GM23338 (cell line): ENCODE data around the gene MAP3K5. TPM values are rescaled to one million over a fixed set of nuclear protein-coding genes. Genes with fewer than 3 reads are reported as not detected.

ENCODE experiments used
- ATAC-seq: fragments of 200-7000 bp; cut with Tn5 transposase; 3 replicates; pipeline ENCODE4 v1.9.1; 2020
- DNase-seq: peaks from one replicate; pipeline ENCODE4 v3.0.0-alpha.2; 2015; ENCODE audit warnings: low spot score
- H2AFZ ChIP-seq: fragments of 200-600 bp; sonication (generic); 2 replicates; pipeline ENCODE4 v1.8.0; 2016; ENCODE audit warnings: antibody characterized with exemption, mild to moderate bottlenecking, moderate library complexity
- H3F3A ChIP-seq: fragments of 200-600 bp; sonication (generic); replicated peaks from 2 replicates; pipeline ENCODE4 v1.8.0; 2017; ENCODE audit warnings: antibody characterized with exemption, mixed run types, low read depth
- H3K27ac ChIP-seq: fragments of 200-600 bp; sonication (generic); 2 replicates; pipeline ENCODE4 v1.6.1; 2016; ENCODE audit warnings: low read depth
- H3K27me3 ChIP-seq: fragments of 200-600 bp; sonication (generic); 2 replicates; pipeline ENCODE4 v1.8.0; 2016; ENCODE audit warnings: mild to moderate bottlenecking, mixed run types, moderate library complexity; ENCODE audit not compliant: insufficient read depth
- H3K36me3 ChIP-seq: fragments of 200-600 bp; sonication (generic); 2 replicates; pipeline ENCODE4 v1.8.0; 2016; ENCODE audit warnings: mild to moderate bottlenecking; ENCODE audit not compliant: insufficient read depth
- H3K4me1 ChIP-seq: fragments of 200-600 bp; sonication (generic); 2 replicates; pipeline ENCODE4 v1.8.0; 2016; ENCODE audit warnings: mild to moderate bottlenecking, moderate library complexity; ENCODE audit not compliant: insufficient read depth
- H3K4me2 ChIP-seq: fragments of 200-600 bp; sonication (generic); 2 replicates; pipeline ENCODE4 v1.7.1; 2017; ENCODE audit warnings: mixed run types
- H3K4me3 ChIP-seq: fragments of 200-600 bp; sonication (generic); 2 replicates; pipeline ENCODE4 v1.6.1; 2016; ENCODE audit warnings: mixed run types
- H3K79me2 ChIP-seq: fragments of 200-600 bp; sonication (generic); replicated peaks from 2 replicates; pipeline ENCODE4 v1.8.0; 2017; ENCODE audit warnings: mild to moderate bottlenecking; ENCODE audit not compliant: insufficient read depth
- H3K9me2 ChIP-seq: fragments of 200-600 bp; sonication (generic); 2 replicates; pipeline ENCODE4 v1.8.0; 2017; ENCODE audit not compliant: insufficient read depth
- H4K20me1 ChIP-seq: fragments of 200-600 bp; sonication (generic); replicated peaks from 2 replicates; pipeline ENCODE4 v1.8.0; 2017; ENCODE audit warnings: mild to moderate bottlenecking; ENCODE audit not compliant: insufficient read depth
- H3K27ac Mint-ChIP-seq: 2 replicates; pipeline ENCODE4 v1.8.0; 2020; ENCODE audit warnings: inconsistent platforms, mild to moderate bottlenecking, moderate library complexity, mixed read lengths
- H3K27me3 Mint-ChIP-seq: 3 replicates; pipeline ENCODE4 v1.8.0; 2022; ENCODE audit warnings: low read depth, mild to moderate bottlenecking, moderate library complexity, mixed read lengths, inconsistent platforms; ENCODE audit not compliant: insufficient read depth, poor library complexity
- H3K36me3 Mint-ChIP-seq: 3 replicates; pipeline ENCODE4 v1.8.0; 2021; ENCODE audit warnings: low read depth, mild to moderate bottlenecking, inconsistent platforms, moderate library complexity, mixed read lengths
- H3K4me1 Mint-ChIP-seq: 3 replicates; pipeline ENCODE4 v1.8.0; 2020; ENCODE audit warnings: mild to moderate bottlenecking, inconsistent platforms, mixed read lengths
- H3K4me3 Mint-ChIP-seq: 3 replicates; pipeline ENCODE4 v1.8.0; 2021; ENCODE audit warnings: moderate library complexity, mild to moderate bottlenecking, inconsistent platforms, mixed read lengths
- H3K9me3 Mint-ChIP-seq: 3 replicates; pipeline ENCODE4 v1.8.0; 2020; ENCODE audit warnings: moderate library complexity, mild to moderate bottlenecking, inconsistent platforms, mixed read lengths
- CTCF ChIP-seq, 2 experiments: fragments of 200-600 bp in 1 of 2; sonication (generic) in 1 of 2; conservative IDR thresholded peaks; 2 replicates each; pipeline versions ENCODE4 v1.5.1 to v1.6.1; 2016 to 2017; ENCODE audit warnings: antibody characterized with exemption in 2 of 2, low read depth in 2 of 2, mild to moderate bottlenecking in 2 of 2, moderate library complexity in 1 of 2
- EZH2 ChIP-seq: fragments of 200-600 bp; sonication (generic); IDR thresholded peaks from one replicate; pipeline ENCODE4 v1.8.0; 2017; ENCODE audit warnings: antibody characterized with exemption, mild to moderate bottlenecking, low read depth; ENCODE audit not compliant: unreplicated experiment
- EZH2phosphoT487 ChIP-seq: fragments of 200-600 bp; sonication (generic); IDR thresholded peaks from one replicate; pipeline ENCODE4 v1.8.1; 2018; ENCODE audit warnings: antibody characterized with exemption; ENCODE audit not compliant: unreplicated experiment
- JUNB ChIP-seq: IDR thresholded peaks from one replicate; pipeline ENCODE4 v1.6.1; 2016; ENCODE audit warnings: antibody characterized with exemption; ENCODE audit not compliant: unreplicated experiment
- NANOG ChIP-seq: IDR thresholded peaks from 2 replicates; pipeline ENCODE4 v1.6.1; 2016; ENCODE audit warnings: antibody characterized with exemption, borderline replicate concordance
- REST ChIP-seq: IDR thresholded peaks from one replicate; pipeline ENCODE4 v1.6.1; 2018; ENCODE audit warnings: antibody characterized with exemption; ENCODE audit not compliant: unreplicated experiment
- ZNF114 ChIP-seq: fragments of 250-450 bp; sonication (Bioruptor Pico); IDR thresholded peaks from 2 replicates; pipeline ENCODE4 v1.5.0; 2020; ENCODE audit warnings: mild to moderate bottlenecking, moderate library complexity
- ZNF462 ChIP-seq: fragments of 250-450 bp; sonication (Bioruptor Pico); IDR thresholded peaks from 2 replicates; pipeline ENCODE4 v1.5.0; 2020; ENCODE audit warnings: mild to moderate bottlenecking, moderate library complexity
- polyA plus RNA-seq: library from polyadenylated mRNA; unstranded; fragments of >200 nt; fragmentation: Nextera tagmentation; extraction: Ambion mirVana; gene quantifications from 2 replicates; pipeline ENCODE4 v1.2.1, GENCODE V29; 2016
- total RNA-seq: library from RNA; depleted of rRNA; stranded (reverse); fragments of >200 nt; shearing (Covaris generic); gene quantifications from 2 replicates; pipeline ENCODE4 v1.2.3, GENCODE V29; 2014

Gene MAP3K5
- total and polyA plus RNA-seq, 2 experiments from 2014 or later, result 0.76 to 2.8 TPM

GRCh38 chr6:136517582-136517981, 274.7 kb downstream of the MAP3K5 start:
- H3K9me2 ChIP-seq, result no peaks in the 10 kb centered on the region; the same call in 1 of the 2 replicates
- DNase-seq (no peak), ATAC-seq (no peak)
- no peak overlapping the region for H2AFZ ChIP-seq
- TF ChIP-seq ZNF462 (CRISPR knock-in tag), result no peak
- TF ChIP-seq EZH2, result no peak
- no peak for TF ChIP-seq NANOG
- TF ChIP-seq EZH2phosphoT487, result no peak
- TF ChIP-seq CTCF (conservative IDR thresholded peaks at IDR 0.05; ENCODE audit: low read depth in 2 of 2), result no peak
- no peak for TF ChIP-seq JUNB
- no peak for TF ChIP-seq ZNF114
- TF ChIP-seq REST, result no peak
- H3K4me1 ChIP-seq, result peaks cover 33% of the 10 kb centered on the region
- H3K9me3 Mint-ChIP-seq, result no peaks in the 10 kb centered on the region
- peaks cover 4% of the 10 kb centered on the region; the same call in 1 of the 2 replicates for H4K20me1 ChIP-seq
- no peak overlapping the region for H3K4me3 Mint-ChIP-seq
- no peak overlapping the region for H3K4me2 ChIP-seq
- no peak overlapping the region for H3K27ac ChIP-seq
- H3K4me1 Mint-ChIP-seq, result peaks cover 38% of the 10 kb centered on the region
- H3K27me3 Mint-ChIP-seq, result no peaks in the 10 kb centered on the region
- H3K36me3 Mint-ChIP-seq, result peaks cover 24% of the 10 kb centered on the region
- peaks cover 96% of the 10 kb centered on the region for H3K79me2 ChIP-seq
- no peak overlapping the region for H3K27ac Mint-ChIP-seq
- H3K36me3 ChIP-seq, result no peaks in the 10 kb centered on the region
- no peaks in the 10 kb centered on the region for H3F3A ChIP-seq
- H3K27me3 ChIP-seq, result no peaks in the 10 kb centered on the region
- H3K4me3 ChIP-seq, result no peak overlapping the region
